Stimulated activated CD4-positive, alpha-beta T cell treated with anti-CD3 and anti-CD28 coated beads, Interleukin-2, amount 100 ng/mL, for 48 hours (primary cell): ENCODE results near the gene ADORA1.
A peak's percentile ranks its signal among the peaks of the same experiment; 100 is the strongest.

Experiments used
- DNase-seq, 2 donors: peaks; one replicate each; pipeline ENCODE4 v3.0.0-alpha.2; 2020

The ADORA1 gene

GRCh38 chr1:203127666-203128430, at the start of gene ADORA1:
ADORA1 (plus strand) TSS chr1:203127726; CDS start chr1:203128842, 1,116 bp downstream.
- DNase-seq: no peak

- no peak for DNase-seq
These were observed 49.6 kb upstream of the ADORA1 start for GRCh38 chr1:203077956-203078355.

- no peak for DNase-seq
These were observed 49.0 kb upstream of the ADORA1 start for GRCh38 chr1:203078478-203078877.

GRCh38 chr1:203080456-203080855, 47.1 kb upstream of the ADORA1 start:
- DNase-seq: no peak

- no peak for DNase-seq
These were observed 45.9 kb upstream of the ADORA1 start for GRCh38 chr1:203081465-203082230.

- no peak for DNase-seq
These were observed 45.4 kb upstream of the ADORA1 start for GRCh38 chr1:203082231-203082505.

GRCh38 chr1:203082571-203083462, 44.7 kb upstream of the ADORA1 start:
- DNase-seq: no peak

GRCh38 chr1:203083463-203083921, 44.0 kb upstream of the ADORA1 start:
- DNase-seq: no peak

GRCh38 chr1:203084588-203085527, 42.7 kb upstream of the ADORA1 start:
- DNase-seq: peak; percentile 47 to 55

- DNase-seq: no peak
These were observed 41.8 kb upstream of the ADORA1 start, which contains the start of gene MYOG for GRCh38 chr1:203085528-203086406. MYOG (minus strand) TSS chr1:203086012; CDS start chr1:203085961, 51 bp downstream.

- no peak for DNase-seq
These were observed 40.3 kb upstream of the ADORA1 start for GRCh38 chr1:203086992-203087763.

- DNase-seq: no peak
These were observed 39.1 kb upstream of the ADORA1 start for GRCh38 chr1:203088441-203088840.

GRCh38 chr1:203089001-203089650, 38.4 kb upstream of the ADORA1 start:
- no peak for DNase-seq

GRCh38 chr1:203089651-203090045, 37.9 kb upstream of the ADORA1 start:
- DNase-seq: no peak

- no peak for DNase-seq
These were observed 36.9 kb upstream of the ADORA1 start for GRCh38 chr1:203090421-203091198.

GRCh38 chr1:203091199-203091477, 36.4 kb upstream of the ADORA1 start:
- no peak for DNase-seq

- no peak for DNase-seq
These were observed 35.7 kb upstream of the ADORA1 start for GRCh38 chr1:203091761-203092330.

- DNase-seq: no peak
These were observed 33.6 kb upstream of the ADORA1 start for GRCh38 chr1:203093754-203094410.
